GM18498 (cell line): ENCODE data around the gene PRSS12.
"Not testable (repeated sequence)": the region's sequence is repeated elsewhere in the genome, so short reads cannot be mapped to it uniquely, and the experiment has no call there.

Experiments
- ATAC-seq: cut with Tn5 transposase; IDR thresholded peaks from one replicate; pipeline ENCODE4 v1.9.1; 2021; ENCODE audit warnings: mild to moderate bottlenecking, moderate library complexity; ENCODE audit not compliant: unreplicated experiment

Gene PRSS12, protein sequence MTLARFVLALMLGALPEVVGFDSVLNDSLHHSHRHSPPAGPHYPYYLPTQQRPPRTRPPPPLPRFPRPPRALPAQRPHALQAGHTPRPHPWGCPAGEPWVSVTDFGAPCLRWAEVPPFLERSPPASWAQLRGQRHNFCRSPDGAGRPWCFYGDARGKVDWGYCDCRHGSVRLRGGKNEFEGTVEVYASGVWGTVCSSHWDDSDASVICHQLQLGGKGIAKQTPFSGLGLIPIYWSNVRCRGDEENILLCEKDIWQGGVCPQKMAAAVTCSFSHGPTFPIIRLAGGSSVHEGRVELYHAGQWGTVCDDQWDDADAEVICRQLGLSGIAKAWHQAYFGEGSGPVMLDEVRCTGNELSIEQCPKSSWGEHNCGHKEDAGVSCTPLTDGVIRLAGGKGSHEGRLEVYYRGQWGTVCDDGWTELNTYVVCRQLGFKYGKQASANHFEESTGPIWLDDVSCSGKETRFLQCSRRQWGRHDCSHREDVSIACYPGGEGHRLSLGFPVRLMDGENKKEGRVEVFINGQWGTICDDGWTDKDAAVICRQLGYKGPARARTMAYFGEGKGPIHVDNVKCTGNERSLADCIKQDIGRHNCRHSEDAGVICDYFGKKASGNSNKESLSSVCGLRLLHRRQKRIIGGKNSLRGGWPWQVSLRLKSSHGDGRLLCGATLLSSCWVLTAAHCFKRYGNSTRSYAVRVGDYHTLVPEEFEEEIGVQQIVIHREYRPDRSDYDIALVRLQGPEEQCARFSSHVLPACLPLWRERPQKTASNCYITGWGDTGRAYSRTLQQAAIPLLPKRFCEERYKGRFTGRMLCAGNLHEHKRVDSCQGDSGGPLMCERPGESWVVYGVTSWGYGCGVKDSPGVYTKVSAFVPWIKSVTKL

DNA sequence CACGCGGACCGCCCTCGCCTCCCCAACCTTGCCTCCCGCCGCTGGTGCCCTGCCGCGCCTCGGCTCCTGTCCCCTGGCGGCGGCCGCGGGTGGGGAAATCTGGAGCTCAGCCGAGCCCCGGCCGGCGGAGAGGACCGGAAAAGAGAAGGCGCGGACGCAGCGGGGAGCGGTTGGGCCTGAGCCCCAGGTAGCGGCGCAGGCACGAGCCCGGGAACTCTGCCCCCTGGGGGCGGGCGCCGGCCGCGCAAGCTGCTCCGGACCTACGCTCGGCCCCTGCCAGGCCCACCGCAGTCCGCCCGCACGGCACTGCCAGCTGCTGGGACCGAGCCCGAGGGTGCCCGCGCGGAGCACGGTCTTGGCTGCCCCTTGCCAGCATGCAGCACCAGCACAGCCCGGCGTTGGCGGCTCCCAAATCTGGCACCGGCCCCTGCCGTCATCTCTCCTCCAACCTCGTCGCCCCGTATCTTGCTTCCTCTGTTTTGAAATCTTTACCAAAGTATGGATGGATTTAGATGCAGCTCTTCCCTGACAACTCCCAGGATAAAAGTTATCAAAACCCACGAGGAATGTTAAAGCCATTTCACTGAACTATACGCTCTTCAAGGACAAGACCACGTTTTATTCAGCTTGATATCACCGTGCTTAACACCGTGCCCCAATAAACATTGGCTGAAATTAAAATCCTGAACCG lies at the start of gene PRSS12:
Gene PRSS12 (minus strand): TSS at position 161 of the 691 bp plus-strand sequence. CDS start 283 bp downstream, outside the sequence.
- peak; percentile 99 for ATAC-seq

DNA sequence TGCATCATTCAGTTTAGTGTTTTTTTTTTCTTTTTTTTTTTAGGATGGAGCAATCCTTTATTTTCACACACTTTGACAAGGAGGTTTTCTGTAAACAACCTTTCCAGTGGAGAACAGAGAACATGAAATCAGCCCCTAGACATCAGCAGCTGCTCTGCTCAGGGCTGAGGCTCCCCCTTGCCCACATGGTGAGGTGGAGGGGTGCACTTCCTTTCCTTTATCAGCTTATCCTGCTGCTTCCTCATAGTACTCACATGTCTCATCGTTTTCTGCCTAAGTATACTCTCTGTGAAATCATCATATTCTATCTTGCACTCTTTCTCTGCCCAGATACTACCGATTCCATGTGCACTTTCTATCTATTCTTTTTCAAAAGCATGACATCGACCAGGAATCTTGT lies 47.6 kb upstream of the PRSS12 start:
- no peak for ATAC-seq

DNA sequence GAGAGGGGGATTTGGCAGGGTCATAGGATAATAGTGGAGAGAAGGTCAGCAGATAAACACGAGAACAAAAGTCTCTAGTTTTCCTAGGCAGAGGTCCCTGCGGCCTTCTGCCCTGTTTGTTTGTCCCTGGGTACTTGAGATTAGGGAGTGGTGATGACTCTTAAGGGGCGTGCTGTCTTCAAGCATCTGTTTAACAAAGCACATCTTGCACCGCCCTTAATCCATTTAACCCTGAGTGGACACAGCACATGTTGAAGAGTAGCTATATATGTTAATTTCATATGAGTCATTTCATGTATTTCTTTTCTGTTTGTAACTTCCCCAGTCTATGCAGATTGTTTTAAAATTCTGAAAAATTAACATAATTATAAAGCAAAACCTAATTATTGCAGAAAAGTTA lies 47.1 kb upstream of the PRSS12 start:
- not testable (repeated sequence) for ATAC-seq

DNA sequence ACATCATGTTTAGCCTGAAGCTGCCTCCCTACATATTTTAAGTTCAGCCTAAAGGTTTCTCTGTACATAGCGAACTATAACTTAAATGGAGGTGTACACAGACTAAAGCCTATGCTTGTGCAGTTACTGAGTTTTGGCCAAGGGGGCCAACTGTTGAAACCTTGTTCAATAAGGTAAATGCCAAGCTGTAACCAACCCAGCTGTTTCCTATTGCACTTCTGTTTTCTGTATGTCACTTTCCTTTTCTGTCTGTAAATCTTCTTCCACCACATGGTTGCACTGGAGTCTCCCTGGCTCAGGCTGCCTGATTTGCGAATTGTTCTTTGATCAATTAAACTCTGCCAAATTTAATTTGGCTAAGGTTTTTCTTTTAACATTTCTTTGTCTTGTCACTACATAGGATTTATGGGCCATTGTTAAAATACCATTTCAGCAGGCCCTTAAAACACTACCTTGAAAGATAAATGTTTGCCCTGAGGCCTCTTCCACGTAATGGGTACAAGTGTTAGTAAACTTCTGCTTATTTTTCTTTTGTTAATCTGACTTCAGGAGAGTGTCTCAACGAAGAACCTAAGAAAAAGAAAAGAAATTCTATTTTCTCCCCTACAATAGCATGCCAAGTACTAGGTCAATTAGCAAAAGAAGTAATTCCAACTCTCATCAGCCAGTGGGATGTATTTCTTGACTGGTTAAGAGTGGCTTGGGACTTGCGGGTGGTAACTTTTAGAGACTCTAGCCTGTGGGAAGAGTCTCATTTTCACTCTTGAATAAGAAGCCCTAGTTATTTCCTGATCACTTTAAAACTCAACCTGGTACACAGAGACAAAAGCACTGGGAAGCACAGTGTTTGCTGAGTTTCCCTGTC lies 45.7 kb upstream of the PRSS12 start:
- ATAC-seq: peak; percentile 94

DNA sequence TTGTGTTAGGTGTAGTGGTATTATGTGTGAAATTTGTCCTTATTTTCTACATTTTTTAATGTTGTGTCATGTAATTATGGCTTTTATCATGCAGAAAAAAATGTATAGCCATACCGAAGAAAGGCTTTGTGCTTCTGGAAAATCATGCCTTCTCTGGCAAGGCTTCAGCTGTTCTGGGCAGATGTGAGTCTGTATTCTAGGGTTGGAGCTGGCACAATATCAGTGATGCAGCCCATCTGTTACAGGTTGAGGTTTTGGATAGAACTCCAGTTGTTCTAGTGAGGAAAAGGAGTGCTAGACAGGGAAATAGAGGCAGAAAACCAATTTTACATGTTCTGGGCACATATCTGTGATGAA lies 44.8 kb upstream of the PRSS12 start:
- no peak for ATAC-seq

DNA sequence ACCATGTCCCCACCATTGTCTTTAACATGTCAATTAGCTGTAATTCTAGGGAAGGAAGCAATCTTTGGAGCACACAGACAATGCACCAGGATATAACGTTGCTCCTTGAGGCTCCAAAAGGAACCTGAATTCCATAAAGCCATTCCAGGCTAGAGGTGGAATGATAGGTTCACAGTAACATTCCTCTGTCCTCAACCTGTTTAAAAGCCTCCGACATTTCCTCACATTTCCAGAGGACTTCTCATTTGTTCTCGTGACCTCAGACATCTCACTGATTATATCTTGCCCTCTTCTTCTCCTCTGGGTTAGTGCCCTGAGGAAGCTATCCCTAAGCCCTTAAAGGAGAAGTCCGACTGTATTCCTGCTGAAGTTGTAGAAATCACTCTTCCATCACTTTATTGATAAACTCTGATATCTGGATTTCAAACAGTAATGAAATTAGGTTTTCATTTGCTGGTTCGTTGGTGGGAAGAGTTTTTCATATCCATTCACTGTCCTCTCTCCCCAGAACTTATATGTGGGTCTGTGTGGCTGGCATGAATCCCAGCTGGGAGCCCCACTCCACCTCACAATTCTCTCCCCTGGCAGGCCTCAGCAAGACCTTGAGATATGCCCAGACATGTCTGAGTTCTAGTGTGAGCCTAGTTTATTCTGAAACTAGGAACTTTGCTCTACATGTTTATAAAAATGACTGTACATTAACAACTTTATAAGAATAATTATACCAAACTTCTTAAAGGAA lies 44.2 kb upstream of the PRSS12 start:
- ATAC-seq: peak; percentile 33

DNA sequence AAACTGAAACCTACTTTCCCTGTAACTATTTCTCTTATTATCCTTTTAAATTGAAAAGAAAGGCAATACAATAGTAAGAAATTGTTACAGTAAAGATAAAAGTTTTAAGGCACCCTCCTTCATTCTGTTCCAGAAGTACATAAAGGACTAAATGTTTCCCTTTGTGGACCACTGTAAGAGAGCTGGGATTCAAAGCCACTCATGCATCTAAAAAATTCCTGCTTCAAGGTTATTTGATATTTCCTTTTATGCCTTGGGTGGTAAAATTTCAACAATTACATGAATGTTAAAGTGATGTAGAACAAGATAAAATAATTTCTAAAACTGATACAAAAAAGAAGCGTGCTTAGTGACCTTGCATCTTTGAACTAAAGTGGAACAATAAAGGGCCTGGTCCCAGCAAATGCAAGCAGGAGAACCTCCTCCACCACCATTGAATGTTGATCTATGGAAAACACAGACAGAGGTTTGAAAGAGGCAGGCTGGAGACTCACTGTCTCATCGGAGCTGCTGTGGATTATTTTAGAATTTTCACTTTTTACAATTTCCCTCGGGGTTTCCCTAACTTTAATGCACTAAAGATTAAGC lies 42.3 kb upstream of the PRSS12 start:
- no peak for ATAC-seq

DNA sequence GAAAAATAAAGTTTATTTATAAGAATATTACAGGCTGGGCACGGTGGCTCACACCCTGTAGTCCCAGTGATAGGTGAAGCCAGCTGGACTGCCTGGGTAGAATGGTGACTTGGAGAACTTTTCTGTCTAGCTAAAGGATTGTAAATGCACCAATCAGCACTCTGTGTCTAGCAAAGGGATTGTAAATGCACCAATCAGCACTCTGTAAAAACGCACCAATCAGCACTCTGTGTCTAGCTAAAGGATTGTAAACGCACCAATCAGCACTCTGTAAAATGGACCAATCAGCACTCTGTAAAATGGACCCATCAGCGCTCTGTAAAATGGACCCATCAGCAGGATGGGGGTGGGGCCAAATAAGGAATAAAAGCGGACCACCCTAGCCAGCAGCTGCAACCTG lies 39.7 kb upstream of the PRSS12 start:
- not testable (repeated sequence) for ATAC-seq

DNA sequence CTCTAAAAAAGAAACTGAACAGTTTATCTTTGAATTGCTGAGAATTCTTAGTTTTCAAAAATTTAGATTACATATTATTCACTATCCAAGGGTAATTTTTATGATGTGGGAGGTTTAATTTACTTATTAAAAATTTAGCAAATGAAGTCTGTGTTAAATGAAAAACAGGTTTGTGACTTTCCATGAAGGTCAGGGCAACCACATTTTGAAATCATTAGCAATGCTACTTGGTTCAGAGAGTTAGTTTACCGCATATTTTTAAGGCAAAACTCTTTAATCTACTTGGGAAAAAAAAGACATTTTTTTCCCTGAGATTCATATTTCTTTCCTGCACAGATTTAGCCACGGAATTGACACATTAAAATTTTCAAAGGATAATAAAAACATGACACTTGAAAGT lies 37.3 kb upstream of the PRSS12 start:
- no peak for ATAC-seq

DNA sequence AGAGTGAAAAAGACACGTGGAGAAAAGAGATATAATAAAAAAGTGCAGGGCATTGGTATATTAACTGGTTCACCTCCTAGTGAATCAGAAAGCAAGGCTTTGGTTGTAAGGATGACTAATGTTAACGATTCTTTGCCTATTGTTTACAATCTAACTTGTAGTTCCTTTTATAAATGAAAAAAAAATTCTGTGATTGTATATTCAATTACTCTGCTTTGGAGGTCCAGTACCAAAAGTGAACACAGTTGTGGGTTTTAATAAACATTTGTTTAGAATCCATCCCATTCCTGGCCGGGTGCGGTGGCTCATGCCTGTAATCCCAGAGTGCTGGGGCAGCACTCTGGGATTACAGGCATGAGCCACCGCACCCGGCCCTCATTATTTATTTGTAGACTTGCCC lies 36.9 kb upstream of the PRSS12 start:
- no peak for ATAC-seq

DNA sequence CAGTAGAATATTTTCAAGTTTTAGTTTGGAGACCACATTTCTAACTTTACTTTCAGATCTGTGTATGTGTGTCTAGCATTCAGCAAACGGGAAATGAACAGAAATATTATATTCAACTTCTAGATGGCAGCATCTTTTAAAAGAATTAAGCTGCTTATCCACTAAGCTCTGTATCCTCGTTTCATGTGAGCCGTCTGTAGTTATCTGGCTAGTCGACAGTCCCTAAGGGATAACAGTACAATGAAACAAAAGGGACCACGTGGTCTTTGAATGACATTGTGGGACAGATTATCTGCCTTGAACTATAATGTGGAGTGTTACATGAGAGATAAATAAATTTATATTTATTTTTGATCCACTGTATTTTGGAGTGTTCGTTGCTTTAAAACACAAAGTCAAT lies 35.8 kb upstream of the PRSS12 start:
- no peak for ATAC-seq

DNA sequence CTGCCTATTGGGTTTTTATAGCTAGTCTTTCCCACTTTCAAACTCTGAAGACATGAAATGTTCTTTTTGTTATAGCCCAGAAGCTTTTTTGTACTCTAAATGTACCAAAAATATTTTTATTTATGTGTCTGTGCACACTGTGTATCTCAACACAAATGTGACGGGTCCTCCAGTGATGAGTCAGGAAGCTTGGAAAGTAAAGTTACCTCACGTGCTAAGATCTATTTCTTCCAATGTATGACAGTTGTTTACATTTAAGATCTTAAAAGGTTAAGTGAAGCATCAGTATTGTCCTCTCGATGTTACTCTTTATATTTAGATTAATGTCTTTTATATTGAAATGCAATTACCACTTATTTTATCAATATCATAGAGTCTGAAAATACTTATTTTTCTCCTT lies 29.1 kb upstream of the PRSS12 start:
- no peak for ATAC-seq

DNA sequence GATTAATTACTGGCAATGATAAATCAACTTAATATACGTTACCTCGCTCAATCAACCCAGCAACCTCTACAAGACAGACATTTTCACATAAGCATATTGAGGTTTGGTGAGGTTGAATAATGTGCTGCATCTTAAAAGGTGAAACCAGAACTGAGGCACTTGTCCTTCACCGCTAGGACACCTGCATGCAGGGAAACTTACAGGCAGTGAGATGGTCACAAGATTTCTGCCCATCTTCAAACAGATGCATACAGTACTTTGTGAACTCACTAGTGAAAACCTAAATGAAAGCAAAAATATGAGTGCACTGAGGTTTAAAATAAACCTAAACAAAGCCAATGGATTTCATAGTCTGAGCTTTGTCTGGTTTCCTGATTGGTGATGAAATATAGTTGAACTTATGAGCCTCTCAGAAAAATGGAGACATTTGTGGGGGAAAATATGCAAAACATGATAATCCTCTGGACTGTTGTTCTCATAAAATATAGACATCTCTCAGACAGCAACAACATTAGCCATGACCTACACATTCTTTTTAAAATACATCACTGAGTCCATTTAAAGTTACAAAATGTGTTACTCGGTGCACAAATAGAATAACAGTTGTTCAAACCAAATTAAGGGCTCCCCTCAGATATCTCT lies 20.9 kb upstream of the PRSS12 start:
- ATAC-seq: no peak

DNA sequence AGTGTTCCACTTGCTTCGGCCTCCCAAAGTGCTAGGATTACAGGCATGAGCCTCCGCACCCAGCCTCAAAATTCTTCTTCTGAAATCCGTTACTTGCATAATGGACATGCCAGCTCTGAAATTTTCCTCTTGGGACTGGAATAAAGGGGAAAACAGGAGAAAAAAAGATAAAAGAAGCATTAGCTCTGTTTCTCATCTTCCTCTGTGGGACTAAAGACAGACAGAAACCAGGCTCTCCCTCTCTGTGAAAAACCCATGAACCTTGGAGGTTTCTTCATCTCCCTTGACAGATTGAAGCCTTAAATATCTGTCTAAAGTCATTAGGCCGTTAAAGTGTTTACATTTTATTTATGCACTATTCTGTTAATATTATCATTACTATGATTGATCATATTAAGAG lies 19.4 kb upstream of the PRSS12 start:
- ATAC-seq: no peak

DNA sequence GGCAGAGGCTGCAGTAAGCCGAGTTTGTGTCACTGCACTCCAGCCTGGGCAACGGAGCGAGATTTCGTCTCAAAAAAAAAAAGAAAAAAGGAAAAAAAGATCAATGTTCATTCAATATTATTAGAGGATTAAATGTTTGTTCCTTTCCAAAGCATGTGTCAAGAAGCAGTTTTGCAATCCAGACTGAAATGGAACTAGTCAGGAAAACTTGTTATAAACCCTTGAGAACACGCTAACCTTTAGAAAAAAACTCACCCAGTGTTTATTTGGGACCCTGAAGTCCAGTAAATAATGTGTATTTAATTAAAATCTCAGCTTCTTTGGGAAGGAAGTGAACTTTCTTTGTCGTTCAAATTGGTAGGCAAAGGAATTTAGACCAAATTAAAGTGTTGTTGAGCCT lies 16.4 kb upstream of the PRSS12 start:
- ATAC-seq: no peak

DNA sequence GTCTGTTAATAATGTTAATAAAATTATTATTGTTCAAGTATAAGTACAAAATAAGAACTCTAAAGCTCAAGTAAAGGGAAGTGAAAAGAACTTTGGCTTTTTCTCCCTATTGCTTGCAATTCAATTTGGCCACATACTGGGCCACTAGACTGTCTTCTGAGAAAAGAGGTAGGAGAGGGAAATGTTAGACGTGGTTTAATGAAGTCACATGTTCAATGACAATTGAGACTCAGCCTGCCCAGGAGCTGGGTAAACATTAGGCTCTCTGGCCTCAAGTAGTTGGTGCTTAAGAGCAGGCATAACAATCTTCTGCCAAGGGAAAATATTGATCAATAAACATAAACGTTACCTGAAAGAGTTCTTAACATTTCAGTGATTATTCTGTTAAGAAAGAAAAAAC lies 15.1 kb upstream of the PRSS12 start:
- no peak for ATAC-seq

DNA sequence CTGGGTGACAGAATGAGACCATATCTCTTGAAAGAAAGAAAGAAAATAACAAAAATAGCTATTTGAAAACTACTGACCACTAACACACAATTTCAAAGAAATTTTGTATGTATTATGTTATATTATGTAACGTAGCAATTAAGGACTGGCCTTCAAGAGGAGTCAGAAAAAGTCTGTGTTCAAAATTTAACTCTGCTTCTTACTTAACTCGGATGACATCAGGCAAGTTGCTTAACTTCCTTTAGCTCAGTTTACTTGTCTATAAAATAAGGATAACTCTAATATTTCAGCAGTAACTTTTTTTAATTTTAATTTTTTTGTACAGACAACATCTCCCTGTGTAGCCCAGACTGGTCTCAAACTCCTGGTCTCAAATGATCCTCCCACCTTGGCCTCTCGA lies 14.6 kb upstream of the PRSS12 start:
- no peak for ATAC-seq

DNA sequence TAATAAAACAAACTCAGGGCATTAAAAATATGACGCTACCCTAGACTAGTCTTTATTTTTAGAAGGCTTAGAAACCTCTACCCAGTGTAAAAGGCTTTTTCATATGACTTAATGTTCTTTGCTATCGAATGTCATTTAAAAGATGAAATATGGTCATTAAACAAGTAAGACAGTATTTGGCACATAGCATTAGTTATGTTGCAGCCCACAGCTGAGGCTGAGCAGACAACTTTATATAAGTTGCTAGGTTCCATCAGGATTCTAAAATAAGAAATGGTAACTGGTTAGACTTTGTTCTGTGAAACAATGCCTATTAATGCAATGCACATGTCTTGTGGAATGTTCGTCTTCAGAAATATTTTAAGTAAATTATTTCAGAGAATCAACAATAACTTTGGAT lies 10.4 kb upstream of the PRSS12 start:
- ATAC-seq: no peak

DNA sequence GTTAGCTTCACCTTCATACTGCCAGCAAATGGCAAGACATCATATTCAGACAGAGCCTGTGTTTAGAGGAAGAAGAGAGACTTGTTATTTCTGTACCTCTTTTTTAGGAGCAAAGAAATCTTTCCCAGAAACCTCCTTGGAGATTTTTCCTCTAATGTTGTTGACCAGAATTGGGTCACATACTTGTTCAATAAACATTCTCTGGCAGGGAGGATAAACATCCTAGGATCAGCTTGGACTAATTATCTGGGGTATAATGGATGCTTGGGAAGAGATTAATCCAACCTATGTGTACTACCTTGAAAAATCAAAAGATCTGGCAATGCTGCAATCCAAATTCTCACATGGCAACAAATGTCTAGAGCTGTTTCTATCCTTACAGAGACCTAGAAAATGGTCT lies 8.4 kb upstream of the PRSS12 start:
- ATAC-seq: no peak
